Measurements from ENCODE around the gene GLOD5. TPM values are rescaled to one million over a fixed set of nuclear protein-coding genes. Genes with fewer than 3 reads are reported as not detected.

Gene GLOD5
- total and polyA plus RNA-seq, 2 of the 8 experiments (the other 6 are each of a cell fraction or from before 2014, with no cell fraction given) = 0.18 TPM; not detected in 1

DNA sequence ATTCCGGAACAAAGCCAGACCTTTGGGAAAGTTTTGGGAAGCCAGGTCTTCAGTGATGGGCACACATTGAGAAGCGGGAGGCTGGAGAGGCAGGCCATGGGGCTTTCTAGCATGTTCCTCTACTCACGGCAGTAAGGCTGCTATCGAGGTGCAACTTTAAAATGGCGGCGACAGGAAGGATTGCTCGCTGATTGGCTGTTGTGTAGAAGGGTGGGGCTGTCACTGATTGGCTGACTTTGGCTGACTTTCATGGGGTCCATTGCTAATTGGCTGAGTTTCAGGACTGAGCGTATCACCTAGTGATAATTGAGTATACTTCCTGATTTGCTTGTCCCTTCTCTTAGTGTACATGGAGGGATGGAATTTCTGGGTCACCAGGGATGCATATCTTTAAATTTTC lies 19.7 kb upstream of the GLOD5 start:
- Histone ChIP-seq H3K36me3 (ENCODE audit: control insufficient read depth in 2 of 4, insufficient read depth in 4 of 4, low read length in 3 of 4) (no peaks in the 10 kb centered on the region), H3K79me1 (ENCODE audit: low read depth, low read length) (no peaks in the 10 kb centered on the region), H4K8ac (ENCODE audit: extremely low read depth, insufficient read depth, low read length) (no peak overlapping the region), H3K4me3 (ENCODE audit: extremely low read depth in 1 of 4, insufficient read depth in 2 of 4, low read depth in 3 of 4, low read length in 4 of 4) (no peak overlapping the region), H4K20me1 (replicated peaks in 1 of 2; ENCODE audit: control insufficient read depth in 1 of 2, insufficient read depth in 2 of 2, low read length in 2 of 2) (no peaks in the 10 kb centered on the region), H3K9ac (replicated peaks in 1 of 4; ENCODE audit: extremely low read depth in 1 of 4, low read depth in 3 of 4, low read length in 3 of 4) (no peak overlapping the region), H3K23ac (ENCODE audit: insufficient read length) (no peak overlapping the region), H2BK15ac (ENCODE audit: low read length) (no peak overlapping the region), H3K4me1 (replicated peaks in 1 of 4; ENCODE audit: control insufficient read depth in 3 of 4, insufficient read depth in 4 of 4, low read length in 3 of 4) (peaks cover 0 to 4% (median 0%) of the 10 kb centered on the region in 4 experiments; a peak in 1 of 7 replicates), H3K4ac (replicated peaks; ENCODE audit: insufficient read length, low read depth, low read length) (no peak overlapping the region), H3K79me2 (ENCODE audit: control insufficient read depth in 1 of 2, insufficient read depth in 2 of 2, low read length in 2 of 2) (no peaks in the 10 kb centered on the region), H2BK12ac (ENCODE audit: low read depth, low read length) (no peak overlapping the region), H2BK120ac (replicated peaks; ENCODE audit: low read depth, low read length) (no peak overlapping the region), H2AK5ac (ENCODE audit: low read depth, low read length) (no peak overlapping the region), H3K14ac (ENCODE audit: insufficient read length) (no peak overlapping the region), H2BK5ac (ENCODE audit: low read depth, low read length) (no peak overlapping the region), H3K9me3 (ENCODE audit: insufficient read depth in 2 of 2, low read depth in 1 of 2, low read length in 1 of 2) (no peaks in the 10 kb centered on the region), H4K5ac (ENCODE audit: insufficient read length, low read depth, low read length) (no peak overlapping the region), H3K56ac (replicated peaks; ENCODE audit: insufficient read length, low read depth, low read length) (no peak overlapping the region), H3K27me3 (replicated peaks in 1 of 4; ENCODE audit: control insufficient read depth in 3 of 4, extremely low read depth in 1 of 4, insufficient read depth in 3 of 4, low read length in 3 of 4) (no peaks in the 10 kb centered on the region), H3K23me2 (ENCODE audit: low read depth, low read length) (peaks cover 5% of the 10 kb centered on the region; the same call in 1 of the 2 replicates), H3K4me2 (ENCODE audit: insufficient read depth in 1 of 2, low read depth in 2 of 2, low read length in 2 of 2) (no peak overlapping the region), H4K91ac (replicated peaks; ENCODE audit: insufficient read length, low read length) (no peak overlapping the region), H3K18ac (ENCODE audit: extremely low read depth, low read length) (no peak overlapping the region), H2BK20ac (ENCODE audit: low read length) (no peak overlapping the region), H2AFZ (ENCODE audit: low read length) (no peak overlapping the region), H3K27ac (ENCODE audit: low read depth, low read length) (no peak overlapping the region)
- FAIRE-seq (no peak), DNase-seq (ENCODE audit: low read depth in 1 of 2, low spot score in 2 of 2) (no peak)
- WGBS, 2 experiments (ENCODE audit: extremely low coverage in 1 of 2, insufficient coverage in 1 of 2, insufficient read length in 1 of 2, insufficient replicate concordance in 2 of 2, low coverage in 1 of 2, low lambda C conversion rate in 2 of 2, missing lambda C conversion rate in 1 of 2) = 98% methylated on average over 8 of the region's 8 CpGs; no CpG with 5 or more reads in 1 of the 2 experiments
- ChIA-PET POLR2A (ENCODE audit: partially characterized antibody) (interaction anchor here (0.9 kb wide), 1 partner anchor 306 kb away, joined by 3 read pairs; no protein-coding TSS in a partner anchor), CTCF (ENCODE audit: partially characterized antibody) (no interaction called here)
- TF ChIP-seq HDAC6 (IDR thresholded peaks at IDR 0.05; ENCODE audit: low read depth, low read length) (no peak), PHF8 (conservative IDR thresholded peaks at IDR 0.05; ENCODE audit: low read depth, low read length) (no peak), MAFK (IDR thresholded peaks at IDR 0.05; ENCODE audit: low read depth, low read length) (no peak), ASH2L (IDR thresholded peaks at IDR 0.05; ENCODE audit: low read length) (no peak), CBX5 (IDR thresholded peaks at IDR 0.05; ENCODE audit: low read depth, low read length) (no peak), CHD2 (IDR thresholded peaks at IDR 0.05; ENCODE audit: low read length) (no peak), TAF1 (IDR thresholded peaks at IDR 0.05; ENCODE audit: low read depth, low read length) (no peak), CBX8 (IDR thresholded peaks at IDR 0.05; ENCODE audit: borderline replicate concordance, low read depth, low read length) (no peak), SIN3A (conservative IDR thresholded peaks at IDR 0.05 in 1 of 2, IDR thresholded peaks at IDR 0.05 in 1 of 2; ENCODE audit: low read depth in 1 of 2, low read length in 2 of 2) (no peak), GABPA (IDR thresholded peaks at IDR 0.05; ENCODE audit: borderline replicate concordance, insufficient read depth, low read length) (no peak), SP1 (IDR thresholded peaks at IDR 0.05; ENCODE audit: low read depth, low read length) (no peak), RNF2 (IDR thresholded peaks at IDR 0.05; ENCODE audit: borderline replicate concordance, low read depth, low read length, missing control alignments, poor library complexity, severe bottlenecking) (no peak)
- TF ChIP-seq, protein P1, sequence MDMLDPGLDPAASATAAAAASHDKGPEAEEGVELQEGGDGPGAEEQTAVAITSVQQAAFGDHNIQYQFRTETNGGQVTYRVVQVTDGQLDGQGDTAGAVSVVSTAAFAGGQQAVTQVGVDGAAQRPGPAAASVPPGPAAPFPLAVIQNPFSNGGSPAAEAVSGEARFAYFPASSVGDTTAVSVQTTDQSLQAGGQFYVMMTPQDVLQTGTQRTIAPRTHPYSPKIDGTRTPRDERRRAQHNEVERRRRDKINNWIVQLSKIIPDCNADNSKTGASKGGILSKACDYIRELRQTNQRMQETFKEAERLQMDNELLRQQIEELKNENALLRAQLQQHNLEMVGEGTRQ (IDR thresholded peaks at IDR 0.05; ENCODE audit: low read length) = no peak

All from H1 (cell line).